ENCODE data around the gene PRKAR1B. TPM values are rescaled to one million over a fixed set of nuclear protein-coding genes. Genes with fewer than 3 reads are reported as not detected.

Gene PRKAR1B
- polyA plus RNA-seq, 4 donors, result 20.4 to 46.0 (median 38.7) TPM

- DNase-seq (ENCODE audit: low read depth in 4 of 4, low spot score in 3 of 4), result no peak
These were observed 177.0 kb downstream of the PRKAR1B start for GRCh38 chr7:549891-550625.

- DNase-seq (ENCODE audit: low read depth in 4 of 4, low spot score in 3 of 4), result no peak
These were observed 177.8 kb downstream of the PRKAR1B start for GRCh38 chr7:549066-549890.

- no peak for DNase-seq (ENCODE audit: low read depth in 4 of 4, low spot score in 3 of 4)
These were observed 178.7 kb downstream of the PRKAR1B start for GRCh38 chr7:548401-548800.

GRCh38 chr7:545470-545869 lies 181.6 kb downstream of the PRKAR1B start:
- no peak for DNase-seq (ENCODE audit: low read depth in 4 of 4, low spot score in 3 of 4)

GRCh38 chr7:544338-545221 lies 182.5 kb downstream of the PRKAR1B start:
- DNase-seq (ENCODE audit: low read depth in 4 of 4, low spot score in 3 of 4), result no peak

GRCh38 chr7:543501-544337 lies 183.4 kb downstream of the PRKAR1B start:
- no peak for DNase-seq (ENCODE audit: low read depth in 4 of 4, low spot score in 3 of 4)

- no peak for DNase-seq (ENCODE audit: low read depth in 4 of 4, low spot score in 3 of 4)
These were observed 184.2 kb downstream of the PRKAR1B start for GRCh38 chr7:542713-543500.

GRCh38 chr7:542131-542712 lies 184.9 kb downstream of the PRKAR1B start:
- no peak for DNase-seq (ENCODE audit: low read depth in 4 of 4, low spot score in 3 of 4)

- DNase-seq (ENCODE audit: low read depth in 4 of 4, low spot score in 3 of 4), result no peak
These were observed 185.4 kb downstream of the PRKAR1B start for GRCh38 chr7:541661-542060.

GRCh38 chr7:540997-541396 lies 186.1 kb downstream of the PRKAR1B start:
- no peak for DNase-seq (ENCODE audit: low read depth in 4 of 4, low spot score in 3 of 4)

- no peak for DNase-seq (ENCODE audit: low read depth in 4 of 4, low spot score in 3 of 4)
These were observed 186.5 kb downstream of the PRKAR1B start for GRCh38 chr7:540579-540978.

GRCh38 chr7:539731-540411 lies 187.2 kb downstream of the PRKAR1B start:
- DNase-seq (ENCODE audit: low read depth in 4 of 4, low spot score in 3 of 4), result no peak

- no peak for DNase-seq (ENCODE audit: low read depth in 4 of 4, low spot score in 3 of 4)
These were observed 188.1 kb downstream of the PRKAR1B start for GRCh38 chr7:538764-539685.

GRCh38 chr7:537911-538634 lies 189.0 kb downstream of the PRKAR1B start:
- DNase-seq (ENCODE audit: low read depth in 4 of 4, low spot score in 3 of 4), result no peak

- no peak for DNase-seq (ENCODE audit: low read depth in 4 of 4, low spot score in 3 of 4)
These were observed 190.8 kb downstream of the PRKAR1B start for GRCh38 chr7:536231-536630.

- DNase-seq (ENCODE audit: low read depth in 4 of 4, low spot score in 3 of 4), result no peak
These were observed 192.1 kb downstream of the PRKAR1B start for GRCh38 chr7:534959-535358.

- DNase-seq (ENCODE audit: low read depth in 4 of 4, low spot score in 3 of 4), result no peak
These were observed 193.0 kb downstream of the PRKAR1B start for GRCh38 chr7:534075-534474.

Data from left renal pelvis (tissue), 4 donors.